ENCODE results near the gene GABBR2.

- TF ChIP-seq CTCF (IDR thresholded peaks at IDR 0.05) (no peak), EP300 (IDR thresholded peaks at IDR 0.05) (no peak), POLR2A (IDR thresholded peaks at IDR 0.05) (no peak), POLR2AphosphoS5 (IDR thresholded peaks at IDR 0.05) (no peak)
Measured at GRCh38 chr9:98334796-98335195, 373.9 kb downstream of the GABBR2 start.

All from suprapubic skin (tissue), 4 donors.